Peyer's patch (tissue), 4 donors: Measurements from ENCODE around the gene SLCO3A1. TPM values are rescaled to one million over a fixed set of nuclear protein-coding genes. Genes with fewer than 3 reads are reported as not detected.

Experiments used
- DNase-seq, 3 donors: peaks; one replicate each; pipeline ENCODE4 v3.0.0-alpha.2; 2017 to 2019
- H3K27ac ChIP-seq, 4 donors: fragments of 200-600 bp; sonication (generic); one replicate each; pipeline ENCODE4 v1.5.1; 2016 to 2019
- H3K27me3 ChIP-seq, 2 donors: fragments of 200-600 bp; sonication (generic); one replicate each; pipeline ENCODE4 v1.5.1; 2019
- H3K36me3 ChIP-seq, 3 donors: fragments of 200-600 bp; sonication (generic); one replicate each; pipeline ENCODE4 v1.5.1; 2016 to 2019
- H3K4me1 ChIP-seq, 4 donors: fragments of 200-600 bp; sonication (generic); one replicate each; pipeline ENCODE4 v1.5.1; 2016 to 2019
- H3K4me3 ChIP-seq, 4 donors: fragments of 200-600 bp; sonication (generic); 1 replicate in 3 of 4; 2 replicates in 1 of 4; pipeline ENCODE4 v1.5.1; 2016 to 2019; ENCODE audit warnings: mild to moderate bottlenecking in 1 of 4
- H3K9me3 ChIP-seq, 4 donors: fragments of 200-600 bp; sonication (generic); one replicate each; pipeline ENCODE4 v1.5.1; 2016 to 2019; ENCODE audit warnings: mild to moderate bottlenecking in 1 of 4
- CTCF ChIP-seq, 6 experiments: fragments of 450-650 bp in 4 of 6; fragments of 200-600 bp in 2 of 6; sonication (generic) in 1 of 6; IDR thresholded peaks; one replicate each; pipeline ENCODE4 v1.5.1; 2017 to 2019; ENCODE audit warnings: antibody characterized with exemption in 6 of 6, mild to moderate bottlenecking in 3 of 6, moderate library complexity in 1 of 6
- POLR2A ChIP-seq, 2 donors: fragments of 450-650 bp; IDR thresholded peaks; one replicate each; pipeline ENCODE4 v1.5.1; 2017; ENCODE audit warnings: antibody characterized with exemption in 2 of 2, mild to moderate bottlenecking in 2 of 2, moderate library complexity in 2 of 2
- total RNA-seq, 4 donors: library from RNA; depleted of rRNA; stranded (reverse); fragments of >200 nt; gene quantifications; one replicate each; pipeline ENCODE4 v1.1.0, GENCODE V29; 2016

Gene SLCO3A1
- total RNA-seq, 4 donors from 2014 or later, result 2.1 to 8.3 (median 5.0) TPM

GRCh38 chr15:92149465-92149864 lies 296.0 kb downstream of the SLCO3A1 start:
- no peak overlapping the region for H3K4me3 ChIP-seq
- no peaks in the 10 kb centered on the region for H3K9me3 ChIP-seq
- DNase-seq, result no peak
- H3K4me1 ChIP-seq, result no peaks in the 10 kb centered on the region
- H3K27me3 ChIP-seq, result no peaks in the 10 kb centered on the region
- H3K27ac ChIP-seq, result no peak overlapping the region
- H3K36me3 ChIP-seq, result peaks cover 0 to 4% (median 0%) of the 10 kb centered on the region in 3 donors
- no peak for TF ChIP-seq POLR2A (IDR thresholded peaks at IDR 0.05)
- no peak for TF ChIP-seq CTCF (IDR thresholded peaks at IDR 0.05)

- H3K4me3 ChIP-seq, result no peak overlapping the region
- H3K27me3 ChIP-seq, result no peaks in the 10 kb centered on the region
- no peaks in the 10 kb centered on the region for H3K9me3 ChIP-seq
- peaks cover 0 to 4% (median 0%) of the 10 kb centered on the region in 3 donors for H3K36me3 ChIP-seq
- no peak for DNase-seq
- no peaks in the 10 kb centered on the region for H3K4me1 ChIP-seq
- H3K27ac ChIP-seq, result no peak overlapping the region
- no peak for TF ChIP-seq CTCF (IDR thresholded peaks at IDR 0.05)
- no peak for TF ChIP-seq POLR2A (IDR thresholded peaks at IDR 0.05)
Observed at GRCh38 chr15:92151168-92151567, 297.7 kb downstream of the SLCO3A1 start.

GRCh38 chr15:92151741-92152140 lies 298.2 kb downstream of the SLCO3A1 start:
- H3K9me3 ChIP-seq, result no peaks in the 10 kb centered on the region
- TF ChIP-seq POLR2A (IDR thresholded peaks at IDR 0.05), result no peak
- TF ChIP-seq CTCF (IDR thresholded peaks at IDR 0.05), result no peak
- H3K4me3 ChIP-seq, result no peak overlapping the region
- H3K27me3 ChIP-seq, result no peaks in the 10 kb centered on the region
- no peak for DNase-seq
- H3K4me1 ChIP-seq, result no peaks in the 10 kb centered on the region
- H3K36me3 ChIP-seq, result peaks cover 0 to 4% (median 0%) of the 10 kb centered on the region in 3 donors
- no peak overlapping the region for H3K27ac ChIP-seq

GRCh38 chr15:92152983-92153382 lies 299.5 kb downstream of the SLCO3A1 start:
- Histone ChIP-seq H3K9me3 (no peaks in the 10 kb centered on the region), H3K27me3 (no peaks in the 10 kb centered on the region), H3K4me3 (no peak overlapping the region), H3K36me3 (peaks cover 0 to 4% (median 0%) of the 10 kb centered on the region in 3 donors), H3K4me1 (no peaks in the 10 kb centered on the region), H3K27ac (no peak overlapping the region)
- TF ChIP-seq POLR2A (IDR thresholded peaks at IDR 0.05), result no peak
- no peak for TF ChIP-seq CTCF (IDR thresholded peaks at IDR 0.05)
- DNase-seq, result no peak

- H3K4me1 ChIP-seq, result no peaks in the 10 kb centered on the region
- peaks cover 0 to 4% (median 0%) of the 10 kb centered on the region in 3 donors for H3K36me3 ChIP-seq
- DNase-seq, result no peak
- no peak overlapping the region for H3K4me3 ChIP-seq
- no peak overlapping the region for H3K27ac ChIP-seq
- TF ChIP-seq CTCF (IDR thresholded peaks at IDR 0.05) (no peak), POLR2A (IDR thresholded peaks at IDR 0.05) (no peak)
- no peaks in the 10 kb centered on the region for H3K27me3 ChIP-seq
- no peaks in the 10 kb centered on the region for H3K9me3 ChIP-seq
Observed at GRCh38 chr15:92153620-92154019, 300.1 kb downstream of the SLCO3A1 start.

- no peak for DNase-seq
- Histone ChIP-seq H3K27me3 (no peaks in the 10 kb centered on the region), H3K4me3 (no peak overlapping the region), H3K36me3 (peaks cover 0 to under 1% (median 0%) of the 10 kb centered on the region in 3 donors), H3K27ac (no peak overlapping the region), H3K4me1 (peaks cover 0 to 6% (median 0%) of the 10 kb centered on the region in 4 donors), H3K9me3 (no peaks in the 10 kb centered on the region)
- no peak for TF ChIP-seq CTCF (IDR thresholded peaks at IDR 0.05)
Observed at GRCh38 chr15:92155934-92156333, 302.4 kb downstream of the SLCO3A1 start.
